Right renal cortex interstitium (tissue), 3 donors: Measurements from ENCODE around the gene PACRG. TPM values are rescaled to one million over a fixed set of nuclear protein-coding genes. Genes with fewer than 3 reads are reported as not detected.

Source experiments
- DNase-seq, 3 donors: peaks; one replicate each; pipeline ENCODE4 v3.0.0-alpha.2; 2013; ENCODE audit warnings: low read depth in 3 of 3, low spot score in 2 of 3
- polyA plus RNA-seq, 3 donors: library from polyadenylated mRNA; unstranded; fragments of 120-200 nt; gene quantifications; one replicate each; pipeline ENCODE4 v1.2.1, GENCODE V29; 2013; ENCODE audit not compliant: insufficient read length in 3 of 3

Gene PACRG
- polyA plus RNA-seq, 3 donors = 14.0 to 20.8 (median 20.7) TPM

- DNase-seq = no peak
These were observed 463.0 kb downstream of the PACRG start for GRCh38 chr6:163190786-163191185.

GRCh38 chr6:163191704-163192537, 464.1 kb downstream of the PACRG start:
- no peak for DNase-seq

- DNase-seq = no peak
These were observed 464.8 kb downstream of the PACRG start for GRCh38 chr6:163192591-163192990.

GRCh38 chr6:163193326-163193725, 465.6 kb downstream of the PACRG start:
- no peak for DNase-seq

GRCh38 chr6:163195721-163196691, 468.2 kb downstream of the PACRG start:
- DNase-seq = no peak

GRCh38 chr6:163197839-163198238, 470.1 kb downstream of the PACRG start:
- no peak for DNase-seq

- DNase-seq = no peak
These were observed 470.6 kb downstream of the PACRG start for GRCh38 chr6:163198396-163198795.

GRCh38 chr6:163199371-163199770, 471.6 kb downstream of the PACRG start:
- no peak for DNase-seq

- DNase-seq = no peak
These were observed 472.5 kb downstream of the PACRG start for GRCh38 chr6:163200289-163200688.

GRCh38 chr6:163200694-163201093, 472.9 kb downstream of the PACRG start:
- no peak for DNase-seq

- no peak for DNase-seq
These were observed 474.1 kb downstream of the PACRG start for GRCh38 chr6:163201855-163202254.

- DNase-seq = no peak
These were observed 478.4 kb downstream of the PACRG start for GRCh38 chr6:163206196-163206595.

GRCh38 chr6:163207431-163208383, 479.9 kb downstream of the PACRG start:
- DNase-seq = no peak

GRCh38 chr6:163209005-163209404, 481.2 kb downstream of the PACRG start:
- no peak for DNase-seq

- no peak for DNase-seq
These were observed 484.3 kb downstream of the PACRG start for GRCh38 chr6:163212123-163212522.

GRCh38 chr6:163214259-163214658, 486.5 kb downstream of the PACRG start:
- no peak for DNase-seq

GRCh38 chr6:163218361-163218894, 490.7 kb downstream of the PACRG start:
- DNase-seq = no peak

GRCh38 chr6:163226181-163226835, 498.5 kb downstream of the PACRG start:
- no peak for DNase-seq

- no peak for DNase-seq
These were observed 499.2 kb downstream of the PACRG start for GRCh38 chr6:163226836-163227485.
